VCaP (cell line): ENCODE results near the gene ADCY5.

ENCODE experiments used
- H3K27ac ChIP-seq: fragments of 450-650 bp; 2 replicates; pipeline ENCODE4 v1.5.1; 2017
- CTCF ChIP-seq: fragments of 450-650 bp; conservative IDR thresholded peaks from 2 replicates; pipeline ENCODE4 v1.5.1; 2017; ENCODE audit warnings: mild to moderate bottlenecking, moderate library complexity

The ADCY5 gene

GRCh38 chr3:123429362-123430125 lies 19.3 kb downstream of the ADCY5 start:
- no peak for TF ChIP-seq CTCF
- H3K27ac ChIP-seq: no peak overlapping the region

DNA sequence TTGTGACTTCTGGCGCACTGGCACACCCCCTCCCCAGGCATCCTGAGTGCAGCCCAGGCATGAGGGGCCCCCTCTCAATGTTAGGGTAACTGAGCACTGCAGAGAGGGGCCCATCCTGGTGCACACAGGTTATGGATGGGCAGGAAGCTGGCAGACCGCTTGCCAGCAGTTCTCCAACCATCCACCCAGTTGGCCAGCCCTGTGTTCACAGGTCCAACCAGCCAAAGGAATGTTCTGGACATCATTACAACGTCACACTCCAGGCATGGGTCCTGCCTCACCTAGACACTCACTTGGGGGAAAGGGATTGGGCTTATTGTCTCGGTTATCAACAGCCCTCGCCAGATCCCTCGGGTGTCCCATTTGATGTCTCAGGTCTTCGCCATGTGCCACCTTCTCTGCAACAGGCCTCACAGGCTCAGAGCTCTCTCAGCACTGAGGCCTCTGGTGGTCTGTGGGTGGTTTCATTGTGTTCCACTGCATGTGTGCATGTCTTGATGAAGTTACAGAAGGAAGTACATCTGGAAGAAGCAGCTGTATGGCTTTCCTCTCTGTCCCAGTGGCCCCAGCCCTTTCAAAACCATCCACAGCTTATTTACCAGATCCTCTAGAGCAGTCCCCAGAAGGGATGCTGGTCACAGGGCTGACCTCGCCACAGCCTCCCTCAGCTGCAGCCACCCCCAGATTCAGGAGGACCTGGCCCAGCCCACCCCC lies 23.7 kb downstream of the ADCY5 start:
- no peak for TF ChIP-seq CTCF
- H3K27ac ChIP-seq: no peak overlapping the region

GRCh38 chr3:123424321-123424998 lies 24.4 kb downstream of the ADCY5 start:
- no peak overlapping the region for H3K27ac ChIP-seq
- no peak for TF ChIP-seq CTCF

DNA sequence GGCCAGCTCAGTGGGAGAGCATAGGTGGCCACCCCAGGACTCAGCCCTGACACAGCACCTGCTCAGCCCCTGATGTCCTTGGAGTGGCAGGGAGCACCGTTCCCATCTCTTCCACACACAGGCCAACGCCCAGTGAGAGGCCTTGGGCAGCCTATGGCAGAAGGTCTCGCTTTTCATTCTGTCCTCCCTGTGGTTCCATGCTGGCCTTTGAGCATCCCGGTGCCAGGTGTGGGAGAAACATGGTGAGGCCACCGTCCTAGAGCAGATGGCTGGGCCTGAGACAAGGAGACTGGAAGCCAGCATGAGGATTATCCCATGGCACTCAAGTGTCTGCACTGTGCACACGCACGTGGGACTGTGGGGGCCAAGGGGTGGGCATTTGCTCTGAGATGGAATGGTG lies 25.1 kb downstream of the ADCY5 start:
- no peak for TF ChIP-seq CTCF
- H3K27ac ChIP-seq: no peak overlapping the region

DNA sequence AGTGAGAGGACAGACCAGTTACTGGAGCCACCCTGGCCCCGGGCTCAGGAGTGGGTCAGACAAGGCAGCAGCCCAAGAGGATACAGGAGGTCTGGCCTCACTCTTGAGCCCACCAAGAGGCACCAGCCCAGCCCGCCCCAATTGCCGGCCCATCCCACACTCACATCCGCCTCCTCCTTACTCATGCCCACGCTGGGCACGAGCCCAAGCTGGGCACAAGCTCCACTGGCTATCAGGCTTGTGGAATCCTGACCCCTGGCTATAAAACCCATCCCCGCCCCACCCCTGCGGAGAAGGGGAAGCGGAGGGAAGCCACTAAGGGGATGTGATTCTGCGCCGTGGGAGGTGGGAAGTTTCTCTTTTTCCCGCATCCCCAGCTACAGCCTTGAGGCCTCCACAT lies 25.9 kb downstream of the ADCY5 start:
- H3K27ac ChIP-seq: no peak overlapping the region
- TF ChIP-seq CTCF: no peak

- no peak overlapping the region for H3K27ac ChIP-seq
- TF ChIP-seq CTCF: no peak
Observed at GRCh38 chr3:123422457-123422856, 26.4 kb downstream of the ADCY5 start.

- TF ChIP-seq CTCF: no peak
Observed at GRCh38 chr3:123421353-123422174, 27.3 kb downstream of the ADCY5 start.

More at GRCh38 chr3:123421353-123422174, 27.3 kb downstream of the ADCY5 start:
- no peak overlapping the region for H3K27ac ChIP-seq
